ENCODE data around the gene DPP4. TPM values are rescaled to one million over a fixed set of nuclear protein-coding genes. Genes with fewer than 3 reads are reported as not detected.
"Not testable (repeated sequence)": the region's sequence is repeated elsewhere in the genome, so short reads cannot be mapped to it uniquely, and the experiment has no call there.

The DPP4 gene
- total RNA-seq, 2 donors from 2014 or later = 89.4 to 102 TPM

DNA sequence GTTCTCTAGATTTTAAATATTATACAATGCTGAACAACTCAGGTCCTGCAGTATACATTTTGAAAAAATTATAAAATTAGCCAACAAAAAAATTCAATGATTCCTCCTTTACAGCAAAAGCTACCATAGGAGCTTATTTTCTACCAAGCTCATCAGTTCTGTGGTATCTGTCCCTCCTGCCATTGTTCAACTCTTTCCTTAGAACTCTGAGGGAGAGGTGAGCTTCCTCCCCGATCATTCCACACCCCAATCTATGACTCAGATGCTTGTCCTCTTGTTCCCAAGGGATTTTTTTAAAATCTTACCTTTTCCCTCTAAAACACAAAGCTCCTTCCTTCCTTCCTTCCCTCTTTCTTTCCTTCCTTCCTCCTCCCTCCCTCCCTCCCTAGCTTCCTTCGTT, 13.5 kb downstream of the DPP4 start:
- DNase-seq (ENCODE audit: low spot score) (no peak), ATAC-seq (no peak)
- H3K27me3 Mint-ChIP-seq = no peaks in the 10 kb centered on the region
- no peaks in the 10 kb centered on the region for H3K9me3 Mint-ChIP-seq
- H3K4me3 Mint-ChIP-seq = peak overlapping the region; percentile 56
- H3K4me1 Mint-ChIP-seq (ENCODE audit: low read depth in 2 of 2) = peaks cover 28 to 61% of the 10 kb centered on the region in 2 donors
- H3K27ac Mint-ChIP-seq = peak overlapping the region in 1 of 2 donors; percentile 84
- H3K36me3 Mint-ChIP-seq = peaks cover 33% of the 10 kb centered on the region

DNA sequence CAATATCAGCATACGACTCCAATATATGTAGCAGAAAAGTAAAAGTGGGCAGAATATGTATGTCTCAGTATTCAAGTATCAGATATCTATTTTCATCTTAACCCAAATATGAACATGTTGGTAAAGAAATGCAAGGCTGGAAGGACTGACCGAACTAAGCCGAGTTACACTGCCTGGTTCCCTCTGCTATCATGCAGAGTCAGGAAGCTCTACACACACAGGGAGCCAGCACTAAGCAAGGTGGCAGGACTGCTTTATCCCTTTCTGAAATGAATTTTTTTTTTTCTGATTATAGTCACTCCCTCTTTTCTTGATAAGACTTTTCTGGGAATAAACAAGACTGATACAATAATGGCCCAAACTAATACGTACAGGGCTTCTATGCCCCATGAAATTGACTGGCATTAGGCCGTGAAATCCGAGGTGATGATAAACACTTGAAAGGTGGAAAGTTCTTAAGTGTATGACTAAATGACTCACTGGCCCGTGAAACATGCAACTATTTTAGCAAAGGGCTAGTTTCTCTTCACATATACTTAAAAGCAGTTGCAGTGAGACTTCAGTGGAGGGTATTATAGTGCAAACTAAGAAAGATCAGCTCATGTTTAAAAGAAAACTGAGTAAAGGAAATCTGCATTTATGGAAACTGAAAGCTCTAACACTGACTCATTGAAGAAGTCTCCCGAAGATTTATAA, 14.9 kb downstream of the DPP4 start:
- H3K4me3 Mint-ChIP-seq = peak overlapping the region; percentile 36

DNA sequence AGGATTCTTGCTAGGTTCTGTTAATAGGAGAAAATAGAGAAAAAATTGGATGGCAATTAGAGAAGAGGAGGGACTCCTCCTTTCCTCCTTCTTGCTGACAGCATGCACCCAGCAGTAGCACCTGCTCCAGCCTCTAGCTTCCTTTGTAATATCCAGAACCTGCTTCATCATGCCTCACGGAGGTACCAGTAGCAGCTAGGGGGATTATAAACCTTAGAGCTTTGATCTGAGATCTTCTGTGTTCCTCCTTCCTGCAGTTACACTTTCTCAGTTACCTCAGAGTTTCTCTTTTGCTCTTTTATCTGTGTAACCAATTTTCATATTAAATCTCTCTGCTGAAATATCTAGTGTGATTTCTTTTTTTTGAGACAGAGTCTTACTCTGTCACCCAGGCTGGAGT, 16.6 kb downstream of the DPP4 start:
- Mint-ChIP-seq H3K4me1 (ENCODE audit: low read depth in 2 of 2) (peaks cover 20 to 41% of the 10 kb centered on the region in 2 donors), H3K9me3 (no peaks in the 10 kb centered on the region), H3K4me3 (peak overlapping the region; percentile 36), H3K27me3 (no peaks in the 10 kb centered on the region), H3K27ac (peak overlapping the region; percentile 70 to 84), H3K36me3 (peaks cover 30% of the 10 kb centered on the region)
- DNase-seq (ENCODE audit: low spot score) (no peak), ATAC-seq (no peak)

More for the DNA sequence above, 14.9 kb downstream of the DPP4 start:
- Mint-ChIP-seq H3K4me1 (ENCODE audit: low read depth in 2 of 2) (peaks cover 28 to 53% of the 10 kb centered on the region in 2 donors), H3K27me3 (no peaks in the 10 kb centered on the region), H3K27ac (peak overlapping the region; percentile 77 to 84), H3K36me3 (peaks cover 33% of the 10 kb centered on the region), H3K9me3 (no peaks in the 10 kb centered on the region)
- peak; percentile 75 to 86 for ATAC-seq
- DNase-seq (ENCODE audit: low spot score) = no peak

DNA sequence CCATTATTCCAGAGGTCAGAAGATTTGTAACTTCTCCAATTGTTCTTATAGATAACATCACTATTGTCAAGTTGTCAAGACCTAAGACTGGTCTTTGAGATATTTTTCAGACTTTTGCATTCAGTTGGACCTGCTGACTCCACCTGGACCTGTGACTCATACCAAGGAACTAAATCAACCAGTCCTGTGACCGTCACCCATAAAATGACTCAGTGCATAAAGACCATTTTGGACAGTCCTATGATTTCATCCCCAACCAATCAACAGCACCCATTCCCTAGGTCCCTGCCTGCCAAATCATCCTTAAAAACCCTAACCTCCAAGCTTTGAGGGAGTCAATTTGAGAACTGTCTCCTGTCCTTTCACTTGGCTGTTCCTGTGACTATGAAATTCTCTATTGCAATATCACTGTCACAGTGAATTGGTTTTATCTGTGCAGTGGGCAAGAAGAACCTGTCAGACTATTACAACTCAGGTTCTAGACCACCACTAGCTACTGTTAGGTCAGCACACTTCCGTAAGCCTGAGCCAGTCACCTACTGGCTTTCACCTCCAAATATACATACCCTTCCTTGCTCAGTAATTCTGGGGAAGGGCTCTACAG, 17.1 kb downstream of the DPP4 start:
- no peak for ATAC-seq
- H3K4me1 Mint-ChIP-seq (ENCODE audit: low read depth in 2 of 2) = peaks cover 20 to 40% of the 10 kb centered on the region in 2 donors
- H3K36me3 Mint-ChIP-seq = peaks cover 30% of the 10 kb centered on the region
- no peaks in the 10 kb centered on the region for H3K9me3 Mint-ChIP-seq
- no peaks in the 10 kb centered on the region for H3K27me3 Mint-ChIP-seq
- H3K4me3 Mint-ChIP-seq = peak overlapping the region; percentile 9
- DNase-seq (ENCODE audit: low spot score) = no peak
- peak overlapping the region; percentile 2 to 84 for H3K27ac Mint-ChIP-seq

DNA sequence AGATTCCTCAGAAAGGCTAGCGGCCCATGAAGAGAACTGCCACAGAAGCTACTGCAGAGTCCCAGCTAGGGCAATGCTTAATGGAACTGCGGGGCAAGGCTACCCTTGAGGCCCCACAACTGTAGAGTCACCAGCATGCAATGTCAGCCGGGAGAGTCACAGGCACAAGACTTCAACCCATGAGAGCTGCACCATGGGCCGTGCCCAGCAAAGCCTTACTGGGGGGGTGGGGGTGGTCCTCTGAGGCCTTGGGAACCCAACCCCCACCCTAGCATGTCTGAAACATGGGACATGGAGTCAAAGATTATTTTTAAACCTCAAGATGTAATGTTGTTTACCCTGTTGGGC, 20.2 kb downstream of the DPP4 start:
- no peak overlapping the region for H3K27ac Mint-ChIP-seq
- peaks cover 25% of the 10 kb centered on the region for H3K36me3 Mint-ChIP-seq
- peak in 1 of 2 donors; percentile 61 for ATAC-seq

DNA sequence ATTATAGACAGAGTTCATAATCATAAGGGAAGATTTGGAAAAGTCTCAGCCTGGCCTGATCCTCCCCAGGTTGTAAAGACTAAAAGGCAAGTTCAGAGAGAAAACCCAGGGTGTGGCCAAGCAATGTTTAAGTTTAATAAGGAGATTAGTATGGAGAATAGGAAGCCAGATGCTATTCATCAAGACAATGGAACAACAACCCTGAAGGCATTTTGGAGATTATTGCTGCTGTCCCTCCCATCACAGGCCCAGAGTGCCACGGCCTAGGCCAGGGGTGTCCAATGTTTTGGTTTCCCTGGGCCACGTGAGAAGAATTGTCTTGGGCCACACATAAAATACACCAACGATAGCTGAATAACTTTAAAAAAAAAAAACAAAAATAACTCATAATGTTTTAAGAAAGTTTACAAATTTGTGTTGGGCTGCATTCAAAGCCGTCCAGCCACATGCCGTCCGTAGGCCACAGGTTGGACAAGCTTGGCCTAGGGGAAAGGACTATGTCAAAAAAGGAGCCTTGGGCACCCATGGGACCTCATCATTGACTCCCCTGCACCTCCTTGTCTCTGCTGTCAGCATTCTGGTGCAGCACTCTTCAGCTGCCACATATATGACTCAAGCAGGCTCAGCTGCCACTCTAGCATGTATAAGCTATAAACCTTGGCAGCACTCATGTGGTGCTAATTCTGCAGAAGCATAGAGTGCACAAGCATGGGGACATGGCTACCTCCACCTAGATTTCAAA, 20.8 kb downstream of the DPP4 start:
- Mint-ChIP-seq H3K36me3 (peaks cover 30% of the 10 kb centered on the region), H3K4me3 (no peak overlapping the region), H3K9me3 (no peaks in the 10 kb centered on the region), H3K27ac (peak overlapping the region in 1 of 2 donors; percentile 74), H3K27me3 (no peaks in the 10 kb centered on the region), H3K4me1 (ENCODE audit: low read depth in 2 of 2) (peaks cover 11 to 19% of the 10 kb centered on the region in 2 donors)
- no peak for ATAC-seq
- DNase-seq (ENCODE audit: low spot score) = no peak

More for the DNA sequence above, 20.2 kb downstream of the DPP4 start:
- Mint-ChIP-seq H3K27me3 (no peaks in the 10 kb centered on the region), H3K4me1 (ENCODE audit: low read depth in 2 of 2) (peaks cover 11 to 22% of the 10 kb centered on the region in 2 donors), H3K9me3 (no peaks in the 10 kb centered on the region), H3K4me3 (no peak overlapping the region)
- no peak for DNase-seq (ENCODE audit: low spot score)

DNA sequence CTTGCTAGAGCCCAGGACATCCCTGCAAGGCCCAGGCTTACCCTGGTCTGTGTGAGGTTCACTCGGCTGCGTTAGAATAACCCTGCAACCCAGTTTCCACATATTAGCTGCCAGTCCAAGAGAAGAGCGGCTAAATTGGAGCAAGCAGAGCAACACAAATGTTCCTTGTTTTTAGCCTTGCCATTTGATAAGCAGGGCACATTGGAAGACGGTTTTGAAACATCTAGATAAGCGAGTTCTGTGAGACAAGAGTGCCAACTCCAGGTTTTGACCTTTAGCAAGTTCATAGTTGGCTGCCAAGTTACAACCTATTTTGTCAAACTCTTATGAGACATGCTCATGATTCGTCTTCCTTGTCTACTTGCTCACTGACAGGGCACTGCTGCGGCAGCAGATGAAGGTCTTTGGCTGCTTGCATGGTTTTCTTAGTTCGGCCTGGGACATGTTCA, 23.5 kb downstream of the DPP4 start:
- DNase-seq (ENCODE audit: low spot score) = no peak
- Mint-ChIP-seq H3K4me3 (no peak overlapping the region), H3K27ac (no peak overlapping the region), H3K4me1 (ENCODE audit: low read depth in 2 of 2) (peaks cover 4% of the 10 kb centered on the region in 2 donors), H3K36me3 (peaks cover 19% of the 10 kb centered on the region), H3K27me3 (no peaks in the 10 kb centered on the region), H3K9me3 (no peaks in the 10 kb centered on the region)
- no peak for ATAC-seq

DNA sequence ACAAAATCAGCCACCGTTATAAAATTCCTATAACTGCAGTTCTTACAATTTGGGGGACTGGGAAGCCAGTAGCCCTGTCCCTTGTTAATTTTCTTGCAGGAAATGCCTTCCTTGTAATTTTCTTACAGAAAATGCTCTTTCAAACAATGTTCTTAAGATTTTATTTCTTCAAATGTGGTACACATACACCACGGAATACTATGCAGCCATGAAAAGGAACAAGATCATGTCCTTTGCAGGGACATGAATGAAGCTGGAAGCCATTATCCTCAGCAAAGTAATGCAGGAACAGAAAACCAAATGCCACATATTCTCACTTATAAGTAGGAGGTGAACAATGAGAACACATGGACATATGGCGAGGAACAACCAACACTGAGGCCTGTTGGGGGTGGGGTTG, 24.9 kb downstream of the DPP4 start:
- H3K36me3 Mint-ChIP-seq = peaks cover 19% of the 10 kb centered on the region
- DNase-seq (ENCODE audit: low spot score); H3K27me3 Mint-ChIP-seq; H3K4me1 Mint-ChIP-seq (ENCODE audit: low read depth in 2 of 2); H3K27ac Mint-ChIP-seq; H3K9me3 Mint-ChIP-seq; H3K4me3 Mint-ChIP-seq; ATAC-seq: not testable (repeated sequence)

DNA sequence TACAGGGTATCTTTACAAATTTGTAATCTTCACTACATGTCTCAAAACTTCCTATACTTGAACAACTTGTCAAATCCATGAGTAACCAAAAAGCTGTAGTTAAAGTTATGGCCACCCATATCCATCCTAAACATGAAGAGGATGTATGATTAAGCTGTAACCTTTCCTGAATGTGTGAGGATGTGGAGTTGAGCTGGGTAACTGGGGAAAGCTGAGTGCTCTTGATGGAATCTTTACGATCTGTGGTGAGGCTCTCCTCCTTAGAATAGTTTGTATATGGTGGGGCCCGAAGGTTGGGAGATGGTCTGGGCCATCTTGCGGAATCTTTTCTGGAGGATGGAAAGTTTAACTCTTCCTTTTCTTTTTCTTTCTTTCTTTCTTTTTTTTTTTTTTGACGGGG, 29.4 kb downstream of the DPP4 start:
- H3K36me3 Mint-ChIP-seq = peaks cover 28% of the 10 kb centered on the region
- H3K27ac Mint-ChIP-seq = no peak overlapping the region
- H3K4me1 Mint-ChIP-seq (ENCODE audit: low read depth in 2 of 2) = peaks cover 0 to 7% of the 10 kb centered on the region in 2 donors
- no peak for ATAC-seq
- H3K27me3 Mint-ChIP-seq = no peaks in the 10 kb centered on the region
- no peak overlapping the region for H3K4me3 Mint-ChIP-seq
- DNase-seq (ENCODE audit: low spot score) = no peak
- no peaks in the 10 kb centered on the region for H3K9me3 Mint-ChIP-seq

DNA sequence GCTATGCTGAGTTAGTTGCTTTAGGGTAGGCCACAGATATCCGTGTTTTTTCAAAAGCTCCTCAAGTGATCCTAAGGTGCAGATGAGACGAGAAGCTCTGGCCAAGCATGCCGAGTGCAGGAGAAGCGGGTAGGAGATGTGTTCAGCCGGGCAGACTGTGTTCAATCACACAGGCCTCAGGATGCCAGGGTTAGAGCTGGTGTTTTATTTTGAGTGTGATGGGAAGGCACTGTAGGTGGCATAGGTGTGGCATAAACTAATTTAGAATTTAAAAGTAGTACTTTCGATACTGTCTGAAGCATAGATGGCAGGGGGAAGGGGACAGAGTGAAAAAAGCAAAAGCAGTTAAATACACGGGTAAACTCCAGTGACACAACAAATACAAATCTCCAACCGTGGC, 30.9 kb downstream of the DPP4 start:
- Mint-ChIP-seq H3K4me1 (ENCODE audit: low read depth in 2 of 2) (peaks cover 0 to 7% of the 10 kb centered on the region in 2 donors), H3K27me3 (no peaks in the 10 kb centered on the region), H3K36me3 (peaks cover 24% of the 10 kb centered on the region), H3K27ac (no peak overlapping the region), H3K9me3 (no peaks in the 10 kb centered on the region), H3K4me3 (no peak overlapping the region)
- ATAC-seq (no peak), DNase-seq (ENCODE audit: low spot score) (no peak)

DNA sequence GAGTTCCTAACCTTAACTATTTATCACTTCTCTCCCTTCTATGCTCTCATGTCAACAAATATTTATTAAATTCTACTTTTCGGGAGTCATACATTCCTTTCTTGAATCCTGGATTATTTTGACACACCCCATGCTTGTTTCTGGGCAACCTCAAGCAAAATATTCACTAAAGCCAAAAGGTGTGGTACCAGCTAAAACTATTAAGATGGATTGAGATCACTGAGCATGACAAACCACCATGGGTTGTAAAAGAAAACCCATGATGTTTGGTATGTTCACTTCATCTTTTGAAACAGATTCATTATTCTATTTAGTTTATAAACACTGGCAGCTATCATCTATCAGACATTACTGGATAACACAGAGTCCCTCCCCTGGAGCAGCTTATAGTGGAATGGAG, 32.5 kb downstream of the DPP4 start:
- H3K27ac Mint-ChIP-seq = peak overlapping the region in 1 of 2 donors; percentile 8
- H3K36me3 Mint-ChIP-seq = peaks cover 22% of the 10 kb centered on the region
- H3K27me3 Mint-ChIP-seq = no peaks in the 10 kb centered on the region
- H3K9me3 Mint-ChIP-seq = no peaks in the 10 kb centered on the region
- no peak overlapping the region for H3K4me3 Mint-ChIP-seq
- DNase-seq (ENCODE audit: low spot score) (no peak), ATAC-seq (no peak)
- H3K4me1 Mint-ChIP-seq (ENCODE audit: low read depth in 2 of 2) = peaks cover 0 to 7% of the 10 kb centered on the region in 2 donors

DNA sequence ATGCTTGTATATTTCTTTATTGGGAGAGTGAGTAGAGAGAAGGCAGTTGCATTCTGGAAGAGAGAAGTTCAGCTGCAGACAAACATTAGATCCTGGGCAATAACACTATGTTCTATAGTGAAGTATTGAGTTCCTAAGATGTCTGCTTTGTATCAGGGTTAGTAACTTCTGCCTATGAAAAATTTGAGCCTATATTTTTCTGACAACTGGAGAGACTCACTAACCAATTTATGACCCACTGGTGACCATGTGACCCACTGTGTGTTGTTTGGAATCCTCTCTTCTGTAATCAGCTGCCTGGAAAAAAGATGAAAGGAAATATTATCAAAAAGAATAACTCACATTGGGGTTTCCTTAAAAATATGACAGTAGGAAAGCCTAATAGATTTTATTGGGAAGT, 35.3 kb downstream of the DPP4 start:
- H3K4me1 Mint-ChIP-seq (ENCODE audit: low read depth in 2 of 2) = peaks cover 0 to 7% of the 10 kb centered on the region in 2 donors
- ATAC-seq (no peak), DNase-seq (ENCODE audit: low spot score) (no peak)
- H3K9me3 Mint-ChIP-seq = no peaks in the 10 kb centered on the region
- H3K4me3 Mint-ChIP-seq = no peak overlapping the region
- no peak overlapping the region for H3K27ac Mint-ChIP-seq
- H3K36me3 Mint-ChIP-seq = peaks cover 34% of the 10 kb centered on the region
- no peaks in the 10 kb centered on the region for H3K27me3 Mint-ChIP-seq

DNA sequence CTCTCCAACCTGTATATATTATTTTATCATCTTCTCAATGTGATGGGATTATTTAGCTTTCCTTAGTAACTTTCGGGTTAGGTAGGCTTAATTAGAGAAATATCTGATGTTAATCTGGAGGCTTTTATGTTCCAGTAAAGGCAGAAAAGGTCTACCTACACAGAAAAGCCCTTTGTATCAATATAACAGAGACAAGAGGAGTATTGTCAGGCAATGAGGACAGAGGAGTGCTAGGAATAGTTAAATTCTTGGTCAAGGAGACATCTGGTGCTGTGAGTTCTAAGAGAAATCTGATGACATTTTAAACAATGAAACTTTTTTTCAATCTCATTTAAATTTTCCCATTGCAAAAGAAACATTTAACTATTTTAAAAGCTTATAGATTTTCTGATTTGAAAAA, 36.1 kb downstream of the DPP4 start:
- H3K27ac Mint-ChIP-seq = no peak overlapping the region
- H3K4me3 Mint-ChIP-seq = no peak overlapping the region
- peaks cover 36% of the 10 kb centered on the region for H3K36me3 Mint-ChIP-seq
- H3K4me1 Mint-ChIP-seq (ENCODE audit: low read depth in 2 of 2) = peaks cover 0 to 7% of the 10 kb centered on the region in 2 donors
- H3K27me3 Mint-ChIP-seq = no peaks in the 10 kb centered on the region
- no peaks in the 10 kb centered on the region for H3K9me3 Mint-ChIP-seq
- ATAC-seq (no peak), DNase-seq (ENCODE audit: low spot score) (no peak)

All from natural killer cell treated with Interleukin-12 subunit alpha and Interleukin-12 subunit beta and Interleukin-15 and Interleukin-18, amount 100 ng/mL, for 72 hours (primary cell).